HS-5 (cell line): ENCODE measurements around the gene GSG1L.

Experiments
- DNase-seq: peaks from one replicate; pipeline ENCODE4 v3.0.0-alpha.2; 2012; ENCODE audit warnings: low read depth

The GSG1L gene

GRCh38 chr16:28062847-28063521 is 530 bp downstream of the GSG1L start:
- DNase-seq = no peak

- DNase-seq = no peak
Observed at GRCh38 chr16:28062261-28062846, 1.2 kb downstream of the GSG1L start.

- DNase-seq = no peak
Observed at GRCh38 chr16:28061352-28062101, 2.0 kb downstream of the GSG1L start.

- DNase-seq = no peak
Observed at GRCh38 chr16:28059841-28060575, 3.5 kb downstream of the GSG1L start.

- no peak for DNase-seq
Observed at GRCh38 chr16:28058839-28059589, 4.5 kb downstream of the GSG1L start.

GRCh38 chr16:28057949-28058348 is 5.6 kb downstream of the GSG1L start:
- DNase-seq = no peak

- no peak for DNase-seq
Observed at GRCh38 chr16:28053461-28053860, 10.1 kb downstream of the GSG1L start.

GRCh38 chr16:28052274-28053128 is 11.0 kb downstream of the GSG1L start:
- DNase-seq = no peak

- DNase-seq = no peak
Observed at GRCh38 chr16:28051486-28051885, 12.0 kb downstream of the GSG1L start.

GRCh38 chr16:28042811-28043210 is 20.7 kb downstream of the GSG1L start:
- no peak for DNase-seq

- DNase-seq = no peak
Observed at GRCh38 chr16:28041615-28042014, 21.9 kb downstream of the GSG1L start.

- DNase-seq = no peak
Observed at GRCh38 chr16:28040039-28040438, 23.5 kb downstream of the GSG1L start.

GRCh38 chr16:28039493-28039892 is 24.0 kb downstream of the GSG1L start:
- DNase-seq = no peak

GRCh38 chr16:28038409-28038808 is 25.1 kb downstream of the GSG1L start:
- DNase-seq = no peak

- DNase-seq = no peak
Observed at GRCh38 chr16:28035866-28036393, 27.6 kb downstream of the GSG1L start.

- no peak for DNase-seq
Observed at GRCh38 chr16:28033870-28034269, 29.6 kb downstream of the GSG1L start.

- DNase-seq = no peak
Observed at GRCh38 chr16:28029387-28030002, 34.0 kb downstream of the GSG1L start.

- DNase-seq = no peak
Observed at GRCh38 chr16:28027055-28027454, 36.5 kb downstream of the GSG1L start.

- DNase-seq = no peak
Observed at GRCh38 chr16:28025631-28026030, 37.9 kb downstream of the GSG1L start.

- no peak for DNase-seq
Observed at GRCh38 chr16:28019218-28019617, 44.3 kb downstream of the GSG1L start.
